Measurements from ENCODE around the gene EPHB1.
"Not testable (repeated sequence)": the region's sequence is repeated elsewhere in the genome, so short reads cannot be mapped to it uniquely, and the experiment has no call there.

Gene EPHB1

DNA sequence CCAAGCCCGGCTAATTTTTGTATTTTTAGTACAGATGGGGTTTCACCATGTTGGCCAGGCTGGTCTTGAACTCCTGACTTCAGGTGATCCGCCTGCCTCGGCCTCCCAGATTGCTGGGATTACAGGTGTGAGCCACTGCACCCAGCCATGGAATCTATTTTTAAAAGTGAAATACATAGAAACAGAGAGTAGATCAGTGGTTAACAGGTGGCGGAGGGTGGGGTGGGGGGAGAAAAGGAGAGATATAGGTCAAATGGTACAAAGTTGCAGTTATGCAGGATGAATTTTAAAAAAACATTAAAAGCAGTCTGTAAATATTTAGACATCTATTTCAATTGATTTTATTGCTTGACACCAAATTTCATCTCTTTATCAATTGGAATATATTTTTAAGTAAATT is 6.8 kb upstream of the EPHB1 start:
- not testable (repeated sequence) for DNase-seq

DNA sequence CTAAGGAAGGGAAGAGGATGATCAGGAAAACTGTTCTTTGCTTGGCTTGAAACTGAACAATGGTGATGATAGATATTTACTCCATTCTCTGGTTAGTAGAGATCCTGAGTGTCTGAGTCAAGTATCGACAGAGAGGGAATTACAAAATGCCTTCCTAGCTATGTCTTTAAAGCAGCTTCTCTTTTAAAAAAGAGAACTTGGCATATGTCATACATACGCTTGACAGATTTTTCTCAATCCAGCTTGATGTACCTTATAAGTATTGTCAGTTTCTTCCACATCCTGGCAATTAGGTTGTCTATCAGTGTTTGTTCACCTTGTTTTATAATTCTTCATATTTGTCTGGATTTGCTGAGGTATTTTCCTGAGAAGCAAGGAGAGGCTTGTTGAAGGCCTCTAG is 5.0 kb upstream of the EPHB1 start:
- DNase-seq = no peak

DNA sequence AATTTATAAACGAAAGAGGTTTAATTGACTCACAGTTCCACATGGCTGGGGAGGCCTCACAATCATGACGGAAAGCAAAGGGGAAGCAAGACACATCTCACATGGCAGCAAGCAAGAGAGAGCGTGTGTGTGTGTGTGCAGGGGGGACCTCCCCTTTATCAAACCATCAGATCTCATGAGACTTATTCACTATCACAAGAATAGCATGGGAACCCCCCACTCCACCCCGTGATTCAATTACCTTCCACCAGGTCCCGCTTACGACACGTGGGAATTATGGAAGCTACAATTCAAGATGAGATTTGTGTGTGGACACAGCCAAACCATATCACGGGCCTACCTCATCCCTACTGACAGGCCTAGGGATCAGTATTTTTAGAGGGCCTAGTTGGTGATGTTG is 3.1 kb upstream of the EPHB1 start:
- no peak for DNase-seq

DNA sequence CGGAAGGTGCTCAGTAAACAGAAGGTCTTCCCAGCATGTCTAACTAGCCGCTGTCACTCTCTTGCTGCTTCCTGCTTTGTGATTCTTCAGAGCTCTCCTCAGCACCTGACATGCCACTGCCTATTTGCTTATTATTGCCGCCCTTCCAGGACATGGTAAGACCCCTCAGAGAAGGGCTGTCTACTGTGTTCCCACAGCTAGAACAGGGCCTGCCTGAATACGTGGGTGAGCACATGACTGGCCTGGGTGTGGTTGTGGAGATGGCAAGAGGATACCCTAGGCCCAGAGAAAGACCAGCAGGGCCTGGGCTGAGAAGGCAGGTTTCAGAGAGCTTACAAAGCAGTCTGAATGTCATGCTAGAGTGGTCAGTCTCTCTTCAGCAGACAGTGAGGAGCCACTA is 2.4 kb upstream of the EPHB1 start:
- DNase-seq = no peak

DNA sequence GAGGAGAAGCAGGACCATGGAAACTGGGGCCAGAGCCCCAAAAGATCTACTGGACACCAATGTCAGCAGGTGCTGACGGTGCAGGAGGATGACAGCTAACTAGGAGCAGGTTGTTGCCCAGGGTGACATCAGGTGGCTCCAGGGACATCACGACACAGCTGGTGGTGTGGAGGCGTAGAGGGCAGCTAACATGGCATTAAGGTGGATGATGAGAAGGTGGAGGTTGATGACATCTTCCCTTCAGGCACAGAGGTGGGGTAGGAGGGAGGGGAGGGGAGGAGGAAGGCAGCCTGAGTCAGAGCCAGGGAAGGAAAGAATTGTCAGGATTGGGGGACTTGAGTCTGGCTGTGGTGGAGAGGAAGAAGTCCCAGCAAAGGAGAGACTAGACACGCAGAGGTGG is 1.5 kb upstream of the EPHB1 start:
- no peak for DNase-seq

DNA sequence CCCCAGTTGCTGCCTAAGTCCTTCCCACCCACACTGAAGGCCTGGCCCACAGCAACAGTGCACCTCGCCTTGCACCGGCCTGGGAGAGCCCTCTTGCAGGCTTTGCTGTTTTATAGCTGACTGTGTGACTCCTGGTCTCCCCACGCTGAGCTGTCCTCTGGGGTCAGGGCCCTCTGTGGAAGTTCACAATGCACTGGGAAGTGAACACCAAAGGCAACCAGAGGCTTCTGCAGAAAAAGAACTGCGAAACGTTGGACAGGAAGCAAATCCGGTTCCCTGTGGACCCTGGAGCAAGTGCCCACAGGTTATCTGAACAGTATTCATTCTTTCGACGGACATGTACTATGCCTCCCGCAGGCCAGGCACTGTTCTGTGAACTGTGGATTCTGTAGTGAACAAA is 737 bp upstream of the EPHB1 start:
- DNase-seq = no peak

DNA sequence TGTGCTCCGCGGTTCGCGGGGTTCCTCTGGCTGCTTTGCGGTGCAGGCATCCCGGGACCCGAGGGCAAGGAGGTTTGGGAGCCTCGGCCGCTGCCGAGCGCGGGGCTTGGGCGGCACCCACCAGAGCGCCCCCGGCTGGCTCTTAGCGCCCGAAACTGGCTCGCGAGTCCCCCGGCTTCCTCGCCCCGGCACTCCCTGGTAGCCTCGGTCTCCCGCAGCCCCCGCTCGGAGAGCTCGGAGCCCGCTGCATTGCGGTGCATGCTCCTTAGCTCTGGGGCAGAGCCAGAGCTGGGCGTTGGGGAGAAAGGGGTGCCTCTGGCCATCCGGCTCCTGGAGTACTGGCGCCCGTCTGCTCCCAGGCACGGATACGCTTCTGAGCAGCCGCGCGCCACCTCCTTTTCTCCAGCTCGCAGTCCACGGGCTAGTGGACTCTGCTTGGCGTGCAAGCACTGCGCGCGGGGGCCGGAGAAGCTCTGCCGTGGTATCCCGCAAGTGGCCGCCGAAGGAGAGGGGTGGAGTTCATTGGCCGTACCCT is 753 bp downstream of the EPHB1 start:
- DNase-seq = no peak

DNA sequence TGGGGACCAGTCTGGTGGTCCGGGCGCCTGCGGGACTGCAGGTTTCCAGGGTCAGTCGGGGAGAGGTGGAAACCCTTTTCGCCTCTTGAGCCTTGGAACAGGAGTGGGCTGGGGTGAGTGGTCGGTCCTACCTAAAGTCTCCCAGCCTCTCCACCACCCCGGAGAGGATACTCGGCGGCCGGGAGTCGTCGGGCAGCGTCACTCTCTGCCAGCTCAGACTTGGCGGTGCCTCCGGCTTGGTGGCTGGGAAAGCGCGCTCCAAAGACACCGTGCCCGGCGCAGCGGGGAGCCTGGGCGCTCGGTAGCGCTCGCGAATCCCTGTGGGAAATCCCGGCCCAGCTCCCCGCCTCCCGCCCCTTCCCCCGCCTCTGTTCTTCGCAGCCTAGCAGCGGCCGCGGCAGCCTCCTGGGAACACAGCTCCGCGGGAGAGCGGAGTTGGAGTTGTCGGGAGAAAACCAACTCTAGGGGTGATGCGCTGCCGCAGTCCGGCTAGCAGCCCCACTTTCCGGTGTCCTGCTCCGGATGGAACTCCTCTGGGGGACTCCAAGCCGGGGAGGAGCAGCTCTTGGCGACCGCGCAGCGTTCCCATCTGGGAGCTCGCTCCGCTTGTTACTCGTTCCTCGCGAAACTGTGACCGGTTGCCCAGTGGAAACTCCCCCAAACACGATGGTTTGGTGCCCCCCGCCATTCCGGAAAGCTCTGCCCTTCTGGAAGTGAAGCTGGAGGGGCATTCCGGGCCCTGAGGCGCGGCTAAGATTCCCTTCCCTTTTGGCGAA is 1.4 kb downstream of the EPHB1 start:
- DNase-seq = no peak

DNA sequence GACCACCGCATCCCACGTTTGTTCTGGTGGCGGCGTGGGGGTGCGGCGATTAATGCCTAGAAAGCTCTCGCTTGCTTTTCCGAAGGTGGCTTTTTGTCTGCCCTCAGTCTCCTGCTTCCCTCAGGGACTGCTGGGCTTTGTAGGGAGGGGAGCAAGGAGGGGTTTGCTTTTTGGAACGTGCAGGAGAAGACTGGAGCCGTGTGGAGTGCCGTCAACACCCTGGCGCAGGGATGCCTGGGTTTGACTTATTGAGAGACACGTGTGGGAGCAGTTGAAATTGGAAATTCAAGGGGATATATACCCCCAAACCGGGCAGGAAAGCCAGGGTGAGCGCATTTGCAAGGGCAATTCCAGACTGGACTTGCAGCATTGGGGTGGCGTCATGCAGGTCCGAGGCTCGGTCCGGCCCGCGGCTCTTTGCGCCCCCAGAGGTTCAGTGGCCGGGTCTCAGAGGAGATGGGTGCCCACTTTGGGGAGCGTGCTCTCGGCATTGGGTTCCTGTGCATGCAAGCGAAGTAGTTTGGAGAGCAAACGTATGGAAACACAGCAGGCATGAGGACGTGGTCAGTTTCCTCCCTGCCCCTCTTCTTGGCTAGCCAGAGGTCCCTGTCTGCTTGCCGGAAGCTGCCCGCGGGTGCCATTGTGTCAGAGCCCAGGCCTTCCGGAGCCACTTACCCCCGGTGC is 2.1 kb downstream of the EPHB1 start:
- DNase-seq = no peak

DNA sequence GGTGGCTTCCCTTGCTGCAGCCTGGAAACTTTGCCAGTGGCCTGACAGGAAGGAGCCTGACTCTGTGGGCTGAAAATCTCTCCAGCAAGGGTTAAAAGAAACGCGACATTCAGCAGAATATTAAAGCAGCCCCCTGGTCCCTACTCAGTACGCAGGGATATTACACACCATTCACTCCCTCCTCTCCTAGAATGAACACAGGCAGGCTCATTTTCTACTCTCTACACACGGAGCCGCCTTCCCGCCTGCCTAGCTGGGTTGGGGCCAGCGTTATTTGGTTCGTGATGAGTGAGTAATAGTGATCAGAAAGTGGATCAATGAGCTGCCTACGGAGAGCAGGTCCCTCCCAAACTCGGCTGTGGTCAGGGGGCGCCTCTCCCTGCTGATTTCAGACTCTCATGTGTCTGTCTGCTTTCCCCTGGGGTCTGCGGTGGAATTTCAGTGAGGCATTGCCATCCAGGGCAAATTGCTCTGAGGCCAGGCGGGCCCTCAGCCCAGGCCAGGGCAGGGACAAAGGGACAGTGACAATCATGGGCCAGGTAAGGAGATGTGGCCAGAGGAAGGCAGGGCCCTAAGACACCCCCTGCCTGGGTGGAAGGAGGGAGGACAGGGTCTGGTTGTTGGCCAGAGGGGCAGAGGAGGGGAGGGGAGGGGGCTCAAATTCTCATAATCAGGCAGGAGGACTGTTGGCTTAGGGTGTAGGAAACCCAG is 2.8 kb downstream of the EPHB1 start:
- no peak for DNase-seq

DNA sequence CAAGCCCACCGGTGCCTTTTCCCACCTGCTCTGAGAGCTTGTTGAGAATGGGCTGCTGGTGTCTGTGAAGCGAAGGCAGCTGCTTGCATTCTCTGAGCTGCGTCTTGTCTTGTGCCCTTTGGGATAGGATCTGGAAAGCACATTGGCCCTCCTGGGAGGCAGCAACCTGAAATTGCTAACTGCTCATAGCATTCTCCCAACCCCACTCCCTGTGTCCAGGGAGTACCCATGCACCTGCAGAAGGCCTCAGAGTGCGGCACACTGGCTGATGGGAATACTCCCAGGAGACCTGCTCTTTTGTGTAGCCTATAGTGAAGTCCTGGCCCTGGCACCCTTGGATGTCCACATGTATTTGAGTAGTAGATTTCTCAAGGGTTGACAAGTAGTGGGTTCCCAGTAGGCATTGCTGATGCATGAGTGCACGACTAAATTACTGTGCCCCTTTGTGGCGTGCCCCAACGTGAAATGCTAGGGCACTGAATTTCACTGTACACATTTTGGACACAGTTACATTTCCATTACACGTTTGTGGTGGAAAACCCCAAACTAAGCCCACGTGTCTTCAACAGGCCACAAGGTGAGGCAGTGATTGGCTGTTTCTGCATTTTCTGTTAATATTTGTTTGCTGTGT is 3.7 kb downstream of the EPHB1 start:
- no peak for DNase-seq

DNA sequence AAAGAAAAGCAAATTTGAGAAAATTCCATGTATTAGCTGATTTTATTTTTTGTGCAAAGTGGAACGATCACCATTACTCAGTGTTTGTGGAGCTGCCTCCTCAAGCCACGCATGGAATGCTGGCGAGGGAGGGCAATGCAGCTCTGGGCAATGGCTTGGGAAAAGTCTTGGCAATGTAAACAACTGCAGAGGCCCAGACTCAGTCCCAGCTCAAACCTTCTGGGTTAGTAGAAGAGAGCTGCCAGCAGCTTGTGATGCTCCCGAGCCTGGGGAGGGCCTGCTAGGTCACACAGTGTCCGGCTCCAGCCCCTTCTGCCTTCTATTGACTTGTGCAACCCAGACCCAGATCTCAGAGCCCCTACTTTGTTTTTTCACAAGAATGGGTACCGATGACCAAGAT is 4.3 kb downstream of the EPHB1 start:
- peak in 1 of 2 experiments; percentile 56 for DNase-seq

DNA sequence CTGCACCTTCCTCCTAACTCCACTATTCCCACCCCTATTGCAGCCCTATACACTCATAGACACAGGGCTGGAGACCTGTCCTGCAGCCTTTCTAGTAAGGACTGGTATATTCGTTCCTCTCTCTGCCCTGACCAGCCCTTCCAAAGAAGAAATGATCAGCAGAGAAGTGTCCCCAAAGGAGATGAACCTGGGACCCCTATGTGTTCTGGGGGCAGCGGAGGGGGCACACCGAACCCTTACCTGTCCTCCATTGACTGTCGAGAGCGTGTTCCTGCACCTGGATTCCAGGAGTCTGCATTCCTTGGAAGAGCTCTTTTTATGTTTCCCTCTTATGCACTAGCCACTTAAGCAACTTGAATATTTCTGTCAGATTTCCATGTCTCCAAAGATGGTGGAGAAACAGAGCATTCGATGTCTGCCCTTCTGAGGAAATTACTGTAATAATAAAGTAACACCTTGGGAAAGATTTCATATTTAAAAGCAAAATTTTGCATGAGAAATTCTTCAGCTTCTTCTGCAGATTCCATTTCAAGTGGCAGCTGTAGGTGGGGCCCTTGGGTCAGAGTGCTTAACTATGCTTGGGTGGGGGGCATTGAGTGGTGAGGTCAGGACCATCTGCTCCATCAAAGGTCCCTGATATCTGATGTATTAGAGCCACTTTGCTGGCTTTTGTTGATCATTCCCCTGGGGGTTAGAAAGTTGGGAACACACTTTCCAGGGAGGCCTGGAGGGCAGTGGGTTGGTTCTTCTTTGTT is 6.3 kb downstream of the EPHB1 start:
- no peak for DNase-seq

DNA sequence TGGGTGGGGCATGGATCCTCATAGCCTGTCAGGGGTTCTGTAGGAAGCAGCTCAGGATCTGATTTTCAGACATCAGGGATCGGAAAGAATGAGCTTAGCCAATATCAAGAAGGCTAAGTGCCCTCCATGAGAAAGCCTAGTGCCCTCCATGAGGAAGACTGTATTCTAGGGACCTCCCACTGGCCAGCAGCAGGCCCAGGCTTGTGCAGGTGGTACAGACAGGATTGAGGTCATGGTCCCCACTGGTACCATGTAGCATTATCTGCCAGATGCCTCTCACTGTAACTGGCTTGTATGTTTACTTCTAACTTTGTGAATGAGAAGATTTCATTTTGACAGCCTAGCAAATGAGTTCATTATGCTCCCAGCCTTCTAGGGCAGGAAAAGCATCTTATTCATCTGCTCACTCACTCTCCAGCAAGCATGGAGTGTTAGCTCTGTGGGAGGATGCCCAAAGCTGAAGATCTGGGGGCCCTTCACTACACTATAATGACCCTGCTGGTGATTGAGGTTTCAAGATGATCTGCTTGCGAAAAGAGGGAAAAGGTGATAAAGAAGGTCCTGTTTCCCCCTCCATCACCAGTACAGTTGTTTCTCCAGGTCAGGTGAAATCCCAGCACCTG is 7.5 kb downstream of the EPHB1 start:
- DNase-seq = no peak

DNA sequence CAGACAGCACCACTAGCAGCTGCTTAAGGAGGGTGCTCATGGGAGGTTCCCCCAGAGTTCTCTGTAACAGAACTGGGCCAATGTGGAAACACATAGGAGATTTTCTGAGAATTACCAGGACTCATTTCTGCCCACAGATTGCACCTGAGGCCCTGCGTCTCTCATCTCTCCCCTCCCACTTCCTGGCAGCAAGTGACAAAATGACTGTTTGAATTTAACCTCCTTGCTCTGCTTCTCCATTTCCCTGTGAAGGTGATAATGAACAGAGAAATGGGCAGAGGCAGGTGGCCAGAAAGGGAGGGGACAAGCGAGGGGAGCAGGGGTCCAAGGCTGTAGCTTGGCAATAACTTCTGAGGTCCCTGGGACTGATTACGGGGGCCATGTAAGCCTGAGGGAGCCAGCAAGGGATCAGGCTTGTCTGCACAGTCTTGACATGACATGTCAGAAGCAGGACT is 8.0 kb downstream of the EPHB1 start:
- no peak for DNase-seq

DNA sequence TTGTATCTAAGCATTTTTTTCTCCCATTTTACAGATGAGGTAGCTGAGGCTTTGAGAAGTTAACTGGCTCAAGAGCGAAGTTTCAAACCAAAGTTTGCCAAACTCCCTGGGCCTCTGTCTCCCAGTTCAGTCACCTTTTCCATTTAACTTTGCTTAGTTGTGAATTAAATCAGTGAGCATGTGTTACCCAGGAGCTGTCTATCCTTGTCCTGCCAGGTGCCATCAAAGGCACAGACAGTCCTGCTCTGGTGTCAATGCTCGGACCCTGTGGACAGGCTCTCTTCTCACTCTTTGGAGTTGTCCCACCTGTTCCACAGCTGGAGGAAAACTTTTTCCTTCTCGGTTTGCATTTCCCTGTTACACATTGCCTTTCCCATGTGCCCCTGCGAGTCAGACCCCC is 8.6 kb downstream of the EPHB1 start:
- no peak for DNase-seq

DNA sequence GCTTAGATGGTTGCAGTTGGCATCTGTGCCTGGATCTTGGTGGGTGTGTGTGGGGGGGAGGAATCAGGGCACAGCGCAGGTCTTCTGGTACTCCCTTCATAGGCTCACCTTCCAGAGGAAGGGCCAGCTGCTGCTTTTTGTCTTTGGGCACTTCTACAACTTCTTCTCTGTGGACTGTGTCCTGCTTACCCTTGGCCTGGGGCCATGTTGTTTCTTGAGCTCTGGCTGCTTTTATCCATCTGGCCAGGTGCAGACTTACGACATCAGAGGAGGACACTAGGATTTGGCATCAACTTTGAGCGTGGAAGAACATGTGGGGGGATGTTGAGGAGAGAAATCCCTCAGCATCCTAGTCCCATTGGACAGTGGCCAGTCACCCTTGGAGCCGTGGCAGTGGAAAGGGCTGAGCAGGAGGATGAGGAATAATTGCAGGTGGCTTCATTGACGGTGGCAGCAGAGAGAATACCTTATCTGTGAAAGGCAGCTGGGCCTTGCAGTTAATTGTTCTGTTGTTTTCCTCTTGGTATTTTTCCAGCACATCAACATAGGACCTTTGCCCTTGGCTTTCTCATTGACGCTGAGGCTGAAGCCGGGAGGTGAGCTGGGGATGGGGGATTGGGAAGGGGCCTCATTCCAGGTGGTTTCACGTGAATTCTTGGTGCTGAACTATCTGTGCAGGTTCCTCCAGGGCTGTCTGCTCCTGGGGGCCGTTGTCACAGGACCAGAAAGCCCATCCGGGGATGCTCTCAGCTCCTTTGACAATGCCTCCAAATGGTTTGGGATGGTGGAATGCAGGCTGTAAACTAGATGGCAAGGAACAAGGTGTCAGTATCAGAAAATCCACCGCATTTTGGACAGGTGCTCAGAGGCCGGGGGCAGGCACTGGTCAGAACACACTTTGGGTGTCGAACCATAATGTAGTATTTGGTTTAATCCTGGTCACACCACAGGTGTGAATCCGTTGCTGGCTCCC is 9.7 kb downstream of the EPHB1 start:
- DNase-seq = no peak

DNA sequence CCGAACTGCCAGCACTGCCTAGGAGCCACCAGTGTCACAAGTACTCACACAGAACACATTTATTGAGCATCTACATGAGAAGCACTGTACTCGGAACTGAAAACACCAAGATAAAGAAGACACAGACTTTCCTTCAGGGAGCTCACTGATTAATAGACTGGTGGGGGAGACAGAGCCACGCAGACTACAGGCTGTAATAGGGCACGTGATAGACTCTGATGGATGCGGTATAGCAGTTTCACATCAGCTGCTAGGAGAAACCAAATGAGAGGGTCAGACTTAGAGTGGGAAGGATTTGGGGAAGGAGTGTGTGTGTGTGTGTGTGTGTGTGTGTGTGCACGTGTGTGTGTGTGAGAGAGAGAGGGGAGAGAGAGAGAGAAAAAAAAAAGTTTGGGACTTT is 12.1 kb downstream of the EPHB1 start:
- no peak for DNase-seq

DNA sequence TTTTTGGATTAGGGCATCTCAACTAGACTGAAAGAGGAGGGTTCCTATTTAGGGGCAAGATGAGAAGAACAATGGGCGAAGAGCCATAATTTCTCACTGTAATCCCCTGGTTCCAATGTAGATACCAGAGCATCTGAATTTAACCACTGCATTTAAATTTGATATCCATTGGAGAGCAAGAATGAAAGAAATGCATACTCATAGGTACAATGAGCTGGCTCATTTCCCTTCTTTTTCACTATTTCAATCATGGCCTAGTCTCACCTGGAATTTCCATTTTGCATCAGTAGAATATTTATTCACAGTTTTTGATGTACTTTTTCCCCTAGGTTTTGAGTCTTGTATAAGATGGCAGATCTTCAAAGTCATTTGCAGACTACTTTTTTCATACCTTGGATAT is 13.8 kb downstream of the EPHB1 start:
- DNase-seq = no peak

DNA sequence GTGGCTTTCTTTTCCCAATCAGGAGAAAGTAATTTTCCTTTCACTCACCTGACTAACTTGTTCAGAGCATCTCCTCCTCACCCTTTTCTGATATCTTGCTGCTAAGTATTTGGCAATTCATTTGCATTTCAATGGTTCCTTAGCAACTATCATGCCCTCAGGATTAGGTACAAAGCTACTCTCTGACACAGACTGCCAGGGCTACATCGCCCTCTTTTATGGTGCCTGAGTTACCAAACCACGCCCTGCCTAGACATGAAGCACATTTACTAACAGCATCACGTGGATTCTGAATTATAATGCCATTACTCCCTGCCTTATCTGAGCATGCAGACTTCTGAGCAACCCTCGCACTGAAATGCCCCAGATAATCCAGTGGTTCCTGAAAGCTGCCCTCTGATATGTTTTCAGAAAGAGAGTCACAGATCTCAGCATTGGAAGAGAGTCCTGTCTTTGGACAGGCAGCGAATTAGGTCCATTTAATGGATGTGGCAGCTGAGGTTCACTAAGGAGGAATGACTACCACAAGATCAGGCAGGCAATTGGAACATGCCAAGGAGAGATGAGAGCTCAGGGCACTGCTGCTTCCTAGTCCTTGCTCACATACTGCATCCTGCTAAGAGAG is 14.5 kb downstream of the EPHB1 start:
- no peak for DNase-seq

Data from cerebellar nuclear complex (tissue), 1 donor.